Measurements from ENCODE around the gene C1orf210.

The C1orf210 gene

DNA sequence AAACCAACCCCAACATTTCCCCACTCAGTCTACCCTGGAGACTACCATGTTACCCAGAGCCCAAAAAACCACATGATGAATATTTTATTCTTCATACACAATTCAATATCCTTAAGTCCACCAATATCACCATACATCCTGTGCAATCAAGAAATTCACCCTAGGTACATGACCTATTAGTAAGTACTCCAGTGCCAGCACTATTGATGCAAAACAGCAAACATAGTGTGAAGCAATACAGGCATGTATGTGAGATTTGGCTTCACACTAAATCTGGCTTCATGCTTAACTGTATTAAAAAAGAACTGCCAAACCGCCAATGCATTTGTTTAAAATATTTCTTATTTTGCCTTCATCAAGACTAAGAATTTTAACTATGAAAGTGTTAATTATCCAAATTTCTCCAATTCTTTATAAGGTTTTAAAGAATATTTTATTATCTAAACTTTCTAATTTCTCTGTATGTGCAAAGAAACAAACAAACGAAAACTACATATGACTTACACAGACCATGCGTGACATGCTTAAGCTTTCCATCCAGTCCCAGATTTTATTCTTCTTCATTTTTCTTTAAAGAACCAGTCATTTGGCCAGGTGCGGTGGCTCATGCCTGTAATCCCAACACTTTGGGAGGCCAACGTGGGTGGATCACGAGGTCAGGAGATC lies 38.0 kb downstream of the C1orf210 start:
- H3K27me3 ChIP-seq (ENCODE audit: low read depth, low read length), result no peaks in the 10 kb centered on the region
- H3K4me3 ChIP-seq (ENCODE audit: low read length), result no peak overlapping the region
- no peaks in the 10 kb centered on the region for H3K9me3 ChIP-seq (ENCODE audit: insufficient read depth, low read length)
- no peaks in the 10 kb centered on the region for H4K20me1 ChIP-seq (ENCODE audit: insufficient read depth, low read length)
- no peak overlapping the region for H3K4me2 ChIP-seq (ENCODE audit: low read length)
- TF ChIP-seq EZH2phosphoT487 (IDR thresholded peaks at IDR 0.05; ENCODE audit: low read depth), result no peak
- TF ChIP-seq CTCF (IDR thresholded peaks at IDR 0.05; ENCODE audit: low read depth, low read length), result no peak
- no peak overlapping the region for H3K9ac ChIP-seq (ENCODE audit: low read length)
- H3K36me3 ChIP-seq (replicated peaks; ENCODE audit: low read depth, low read length), result no peaks in the 10 kb centered on the region
- no peaks in the 10 kb centered on the region for H3K4me1 ChIP-seq (ENCODE audit: low read length)
- no peak overlapping the region for H3K27ac ChIP-seq (ENCODE audit: low read length)
- H2AFZ ChIP-seq (ENCODE audit: low read depth, low read length), result no peak overlapping the region
- H3K79me2 ChIP-seq (ENCODE audit: low read length), result no peaks in the 10 kb centered on the region

DNA sequence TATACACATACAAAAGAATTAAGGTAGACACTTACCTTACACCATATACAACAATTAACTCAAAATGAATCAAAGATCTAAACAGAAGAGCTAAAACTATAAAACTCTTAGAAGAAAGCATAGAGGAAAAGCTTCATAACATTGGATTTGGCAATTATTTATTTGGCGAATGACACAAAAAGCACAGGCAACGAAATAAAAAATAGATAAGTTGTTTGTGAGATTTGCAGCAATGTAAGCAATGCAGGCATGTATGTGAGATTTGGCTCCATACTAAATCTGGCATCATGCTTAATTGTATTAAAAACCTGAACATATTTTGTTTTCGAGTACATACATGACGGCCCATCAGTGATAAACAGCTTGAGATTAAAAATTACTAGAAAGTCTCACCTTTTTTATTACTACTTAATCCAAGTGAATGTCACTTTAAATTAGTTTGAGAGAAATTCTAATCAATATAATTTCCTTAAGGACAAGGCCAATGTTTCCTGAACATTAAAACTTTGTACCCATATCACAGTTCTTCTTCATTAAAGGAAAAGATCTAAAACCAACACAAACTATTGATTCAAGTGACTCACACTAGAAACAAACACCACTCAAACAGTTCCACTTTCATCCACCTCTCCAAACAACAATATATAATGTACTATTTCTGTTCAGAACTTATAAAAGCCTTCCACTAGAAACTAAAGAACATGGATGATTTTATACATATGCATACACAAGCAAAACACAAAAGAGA lies 38.7 kb downstream of the C1orf210 start:
- no peaks in the 10 kb centered on the region for H3K79me2 ChIP-seq (ENCODE audit: low read length)
- no peak overlapping the region for H3K27ac ChIP-seq (ENCODE audit: low read length)
- no peaks in the 10 kb centered on the region for H3K4me1 ChIP-seq (ENCODE audit: low read length)
- H3K4me2 ChIP-seq (ENCODE audit: low read length), result no peak overlapping the region
- no peak overlapping the region for H3K9ac ChIP-seq (ENCODE audit: low read length)
- no peaks in the 10 kb centered on the region for H3K9me3 ChIP-seq (ENCODE audit: insufficient read depth, low read length)
- H2AFZ ChIP-seq (ENCODE audit: low read depth, low read length), result no peak overlapping the region
- no peaks in the 10 kb centered on the region for H4K20me1 ChIP-seq (ENCODE audit: insufficient read depth, low read length)
- no peak overlapping the region for H3K4me3 ChIP-seq (ENCODE audit: low read length)
- H3K27me3 ChIP-seq (ENCODE audit: low read depth, low read length), result no peaks in the 10 kb centered on the region
- H3K36me3 ChIP-seq (replicated peaks; ENCODE audit: low read depth, low read length), result no peaks in the 10 kb centered on the region
- TF ChIP-seq CTCF (IDR thresholded peaks at IDR 0.05; ENCODE audit: low read depth, low read length) (no peak), EZH2phosphoT487 (IDR thresholded peaks at IDR 0.05; ENCODE audit: low read depth) (no peak)

DNA sequence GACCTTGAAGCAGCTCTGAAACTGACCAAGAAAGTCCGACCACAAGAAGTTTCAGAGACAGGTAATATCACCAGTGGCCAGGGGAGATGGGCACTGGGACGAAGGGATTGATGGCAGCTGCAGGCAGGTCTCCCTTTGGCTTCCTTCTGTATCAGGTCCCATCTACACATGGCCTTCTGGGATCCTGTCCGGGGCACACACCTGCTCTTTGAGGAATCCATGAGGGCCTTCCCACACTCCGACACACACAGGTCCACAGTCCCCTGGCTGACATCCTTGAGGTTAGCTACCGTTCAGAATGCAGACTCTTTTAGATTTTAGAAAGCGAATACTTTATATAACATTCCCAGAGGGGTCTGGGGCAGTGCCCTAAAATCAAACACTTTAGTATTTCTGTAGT lies 42.1 kb downstream of the C1orf210 start:
- Histone ChIP-seq H3K4me2 (ENCODE audit: low read length) (no peak overlapping the region), H3K27ac (ENCODE audit: low read length) (no peak overlapping the region), H3K4me3 (ENCODE audit: low read length) (no peak overlapping the region), H3K4me1 (ENCODE audit: low read length) (peaks cover 19% of the 10 kb centered on the region), H3K27me3 (ENCODE audit: low read depth, low read length) (no peaks in the 10 kb centered on the region), H3K9me3 (ENCODE audit: insufficient read depth, low read length) (no peaks in the 10 kb centered on the region), H4K20me1 (ENCODE audit: insufficient read depth, low read length) (no peaks in the 10 kb centered on the region), H3K36me3 (replicated peaks; ENCODE audit: low read depth, low read length) (no peaks in the 10 kb centered on the region), H2AFZ (ENCODE audit: low read depth, low read length) (no peak overlapping the region), H3K79me2 (ENCODE audit: low read length) (no peaks in the 10 kb centered on the region), H3K9ac (ENCODE audit: low read length) (no peak overlapping the region)
- TF ChIP-seq CTCF (IDR thresholded peaks at IDR 0.05; ENCODE audit: low read depth, low read length) (no peak), EZH2phosphoT487 (IDR thresholded peaks at IDR 0.05; ENCODE audit: low read depth) (no peak)

GRCh38 chr1:43241413-43241836 lies 44.0 kb downstream of the C1orf210 start:
- Histone ChIP-seq H3K36me3 (replicated peaks; ENCODE audit: low read depth, low read length) (no peaks in the 10 kb centered on the region), H3K9ac (ENCODE audit: low read length) (no peak overlapping the region), H3K27me3 (ENCODE audit: low read depth, low read length) (no peaks in the 10 kb centered on the region), H3K9me3 (ENCODE audit: insufficient read depth, low read length) (no peaks in the 10 kb centered on the region), H3K4me3 (ENCODE audit: low read length) (no peak overlapping the region), H2AFZ (ENCODE audit: low read depth, low read length) (no peak overlapping the region), H3K4me1 (ENCODE audit: low read length) (peaks cover 19% of the 10 kb centered on the region), H4K20me1 (ENCODE audit: insufficient read depth, low read length) (no peaks in the 10 kb centered on the region), H3K4me2 (ENCODE audit: low read length) (no peak overlapping the region), H3K27ac (ENCODE audit: low read length) (no peak overlapping the region), H3K79me2 (ENCODE audit: low read length) (no peaks in the 10 kb centered on the region)
- TF ChIP-seq CTCF (IDR thresholded peaks at IDR 0.05; ENCODE audit: low read depth, low read length) (no peak), EZH2phosphoT487 (IDR thresholded peaks at IDR 0.05; ENCODE audit: low read depth) (no peak)
